GM12874 (cell line): ENCODE measurements around the gene USHBP1.

Experiments
- TF ChIP-seq, protein P1 (sequence below): IDR thresholded peaks from 2 replicates; pipeline ENCODE4 v1.5.1; 2011; ENCODE audit warnings: low read depth, mild to moderate bottlenecking, control low read depth, low read length, moderate library complexity; ENCODE audit not compliant: insufficient read depth

Gene USHBP1

GRCh38 chr19:17244618-17245534 lies 19.7 kb downstream of the USHBP1 start:
- TF ChIP-seq, protein P1, sequence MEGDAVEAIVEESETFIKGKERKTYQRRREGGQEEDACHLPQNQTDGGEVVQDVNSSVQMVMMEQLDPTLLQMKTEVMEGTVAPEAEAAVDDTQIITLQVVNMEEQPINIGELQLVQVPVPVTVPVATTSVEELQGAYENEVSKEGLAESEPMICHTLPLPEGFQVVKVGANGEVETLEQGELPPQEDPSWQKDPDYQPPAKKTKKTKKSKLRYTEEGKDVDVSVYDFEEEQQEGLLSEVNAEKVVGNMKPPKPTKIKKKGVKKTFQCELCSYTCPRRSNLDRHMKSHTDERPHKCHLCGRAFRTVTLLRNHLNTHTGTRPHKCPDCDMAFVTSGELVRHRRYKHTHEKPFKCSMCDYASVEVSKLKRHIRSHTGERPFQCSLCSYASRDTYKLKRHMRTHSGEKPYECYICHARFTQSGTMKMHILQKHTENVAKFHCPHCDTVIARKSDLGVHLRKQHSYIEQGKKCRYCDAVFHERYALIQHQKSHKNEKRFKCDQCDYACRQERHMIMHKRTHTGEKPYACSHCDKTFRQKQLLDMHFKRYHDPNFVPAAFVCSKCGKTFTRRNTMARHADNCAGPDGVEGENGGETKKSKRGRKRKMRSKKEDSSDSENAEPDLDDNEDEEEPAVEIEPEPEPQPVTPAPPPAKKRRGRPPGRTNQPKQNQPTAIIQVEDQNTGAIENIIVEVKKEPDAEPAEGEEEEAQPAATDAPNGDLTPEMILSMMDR = no peak

DNA sequence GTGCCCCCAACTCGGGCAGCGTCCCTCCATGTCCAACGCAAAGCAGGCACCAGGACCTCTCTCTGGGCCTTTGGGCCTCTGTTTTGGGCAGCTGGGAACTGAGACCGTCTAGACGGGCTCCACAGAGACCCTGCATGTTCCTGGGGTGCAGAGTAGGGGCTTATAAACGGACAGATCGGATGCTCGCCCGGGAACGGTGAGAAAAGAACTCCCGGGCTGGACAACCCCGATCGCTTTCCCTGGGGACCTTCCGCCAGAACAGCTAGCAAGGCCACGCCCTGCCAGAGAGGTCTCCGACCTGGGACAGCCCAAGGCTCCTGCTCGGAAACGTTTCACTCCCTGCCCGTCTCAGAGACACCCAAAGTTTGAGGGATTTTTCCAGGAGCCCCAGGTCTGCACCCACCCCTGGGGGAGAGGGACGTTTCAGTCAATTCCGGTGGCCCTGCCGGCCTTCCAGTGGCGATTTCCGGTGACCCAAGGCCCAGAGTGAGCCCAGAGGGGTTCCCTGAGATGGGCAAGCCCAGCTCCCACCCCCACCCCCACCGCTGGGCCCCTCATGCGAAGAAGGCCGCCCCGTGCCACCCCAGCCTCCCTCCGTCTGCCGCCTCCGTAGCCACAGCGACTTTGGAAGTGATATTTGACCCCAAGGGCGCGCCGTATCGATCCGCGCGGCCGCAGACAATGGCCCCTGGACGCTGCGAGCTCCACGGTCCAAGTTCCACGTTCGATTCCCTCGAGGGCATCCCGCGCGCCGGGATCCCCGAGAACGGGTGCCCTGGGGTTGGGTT lies 20.5 kb downstream of the USHBP1 start:
- TF ChIP-seq, protein P1 = no peak

DNA sequence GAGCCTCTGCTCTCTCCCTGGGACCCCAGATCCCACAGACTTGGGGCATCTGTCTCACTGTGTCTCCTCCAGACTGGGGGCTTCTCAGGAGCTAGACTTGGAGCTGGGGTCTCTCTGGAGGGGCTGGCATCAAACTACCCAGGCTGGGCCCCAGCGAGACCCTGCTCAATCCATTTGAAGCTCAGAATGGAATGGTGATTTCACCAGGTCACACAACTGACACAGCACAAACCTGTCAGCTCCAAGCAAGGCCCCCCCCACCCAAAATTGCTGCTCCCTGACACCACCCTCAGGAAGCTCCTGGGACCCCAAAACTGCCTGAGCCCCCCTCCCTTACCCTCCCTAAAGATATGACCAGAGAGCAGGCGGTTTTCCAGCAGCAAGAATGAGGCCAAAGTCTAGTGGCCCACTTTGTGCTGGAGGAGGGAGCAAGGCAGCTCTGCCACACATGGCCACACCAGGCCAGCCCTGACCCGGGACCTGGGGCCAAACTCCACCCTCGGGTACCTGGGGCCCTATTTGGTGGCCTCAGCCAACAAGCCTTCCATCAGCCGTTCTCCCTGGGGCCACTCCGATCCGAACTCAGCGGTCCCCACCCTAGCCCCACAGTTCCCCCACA lies 21.2 kb downstream of the USHBP1 start:
- TF ChIP-seq, protein P1 = no peak

DNA sequence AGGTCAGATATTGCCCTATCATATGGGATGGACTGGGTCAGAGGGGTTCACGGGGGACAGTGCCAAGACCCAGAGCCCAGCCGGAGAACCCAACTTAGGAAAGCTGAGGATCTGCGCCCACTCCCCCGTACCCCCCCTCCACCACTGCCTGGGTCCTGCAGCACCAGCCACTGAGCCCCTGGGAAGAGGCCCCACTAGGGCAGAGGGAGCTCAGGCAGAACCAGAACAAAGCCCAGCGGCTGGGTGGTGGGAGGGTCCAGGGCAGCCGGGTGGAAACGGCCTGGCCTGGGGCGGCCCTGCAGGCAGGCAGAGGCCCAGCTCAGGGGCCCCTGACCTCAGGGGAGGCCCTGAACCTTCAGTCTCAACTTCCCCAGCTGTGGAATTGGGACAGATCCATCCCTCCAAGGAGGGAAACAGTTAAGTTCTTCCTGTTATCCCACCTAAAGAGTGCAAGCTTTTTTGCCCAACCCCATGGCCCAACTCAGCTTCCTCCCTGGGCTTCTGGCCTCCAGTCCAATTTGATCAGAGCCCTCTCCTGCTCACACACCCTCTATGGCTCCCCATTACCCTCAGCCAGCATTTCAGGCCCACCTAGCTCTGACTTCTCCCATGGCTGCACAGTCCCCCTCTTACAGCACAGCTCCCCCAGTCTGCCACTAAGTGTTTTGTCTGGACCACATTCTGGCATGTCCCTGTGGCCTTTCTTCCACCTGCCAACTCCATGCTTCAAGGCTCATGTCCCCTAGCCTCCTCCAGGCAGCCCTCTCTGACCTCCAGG lies 21.9 kb downstream of the USHBP1 start:
- TF ChIP-seq, protein P1 = no peak

DNA sequence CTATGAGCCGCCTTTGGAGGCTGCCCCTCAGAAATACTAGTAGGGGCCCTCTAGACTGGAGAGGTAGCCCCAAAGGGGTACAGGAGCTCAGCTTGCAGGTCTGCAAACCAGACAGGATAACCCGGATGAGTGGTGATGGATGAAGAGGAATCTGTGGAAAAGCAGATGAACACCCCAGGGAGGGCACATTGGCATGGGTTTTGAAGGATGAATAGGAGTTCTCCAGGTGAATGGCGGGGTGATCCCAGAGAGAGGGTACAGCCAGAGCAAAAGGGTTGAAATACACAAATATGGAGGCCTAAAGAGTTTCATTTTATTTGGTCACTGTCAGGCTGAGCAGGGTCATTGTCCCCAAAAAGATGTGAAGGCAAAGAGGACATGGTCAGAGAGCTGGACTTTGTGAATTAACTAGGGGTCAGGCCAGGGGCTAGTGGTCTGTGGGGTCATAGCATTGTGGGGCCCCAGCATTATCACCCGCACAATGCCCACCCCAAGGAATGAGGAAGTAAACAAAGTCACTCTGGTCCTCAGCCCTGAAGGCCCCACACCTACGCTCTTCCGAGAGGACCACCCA lies 23.6 kb downstream of the USHBP1 start:
- TF ChIP-seq, protein P1 = no peak

DNA sequence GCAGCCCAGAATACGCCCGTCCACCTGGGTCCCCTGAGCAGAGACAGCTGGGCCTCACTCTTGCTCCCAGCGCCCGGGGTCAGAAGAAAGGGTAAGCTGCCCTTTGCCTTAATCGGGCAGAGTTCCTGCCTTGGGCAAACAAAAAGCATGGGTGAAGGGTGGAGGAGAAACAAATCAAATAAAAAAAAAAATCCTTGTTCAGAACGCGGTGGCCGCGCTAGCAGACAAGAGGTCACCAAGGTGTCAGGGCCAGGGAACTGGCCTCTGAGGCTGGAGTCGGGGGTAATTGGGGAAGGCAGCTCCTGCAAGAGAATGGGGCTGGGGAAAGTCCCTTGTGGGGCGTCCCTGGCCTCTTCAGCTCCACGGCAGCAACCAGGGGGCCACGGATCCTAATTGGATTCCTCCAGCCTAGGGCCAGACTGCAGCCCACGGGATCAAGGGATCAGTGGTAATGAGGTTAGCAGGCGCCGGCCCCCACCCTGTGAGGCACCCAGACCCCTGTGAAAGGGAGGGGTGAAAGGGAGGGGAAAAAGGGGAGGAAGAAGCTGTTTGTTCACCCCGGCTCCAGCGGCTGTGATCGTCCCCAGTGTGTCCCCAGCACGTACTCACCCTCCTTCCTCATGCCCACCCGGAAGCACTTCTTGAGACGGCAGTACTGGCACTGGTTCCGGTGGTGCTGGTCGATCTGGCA lies 24.3 kb downstream of the USHBP1 start:
- TF ChIP-seq, protein P1 = no peak
